ENCODE measurements around the gene MDM1. TPM values are rescaled to one million over a fixed set of nuclear protein-coding genes. Genes with fewer than 3 reads are reported as not detected.

Gene MDM1
- total RNA-seq, 1 experiment from 2014 or later: 14.0 TPM

DNA sequence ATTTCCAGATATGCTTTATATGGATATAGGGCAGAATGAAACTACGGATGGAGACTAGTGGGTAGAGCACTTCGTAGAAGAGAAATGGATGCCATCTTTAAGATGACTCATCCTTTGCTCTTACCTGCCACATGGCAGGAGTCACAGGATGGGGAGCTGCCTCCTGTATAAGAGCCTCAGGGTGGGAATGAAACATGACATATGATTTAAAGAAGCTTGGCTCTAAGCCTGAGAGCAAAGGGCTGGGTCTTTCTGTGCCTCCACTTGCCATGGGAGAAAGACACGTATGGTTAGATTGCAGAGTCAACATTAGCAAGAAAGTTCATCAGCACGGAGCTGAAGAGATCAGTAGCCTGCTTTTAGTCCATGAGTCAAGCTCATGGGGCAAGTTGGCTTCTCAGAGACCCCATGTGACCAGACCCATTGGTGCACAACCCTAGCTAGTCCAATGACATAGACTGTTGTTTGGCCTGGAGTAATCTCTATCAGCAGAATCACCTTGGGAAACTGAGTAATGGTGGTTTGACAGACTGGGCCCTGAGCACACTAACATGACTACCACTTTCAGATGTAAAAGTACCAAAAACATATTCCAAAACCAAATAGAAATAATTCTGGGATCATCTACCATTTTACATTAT, 40.6 kb downstream of the MDM1 start:
- H3K4me2 ChIP-seq: no peak overlapping the region
- 0 out of 2 replicates have a peak, but pooled peaks cover 4% of the 10 kb centered on the region for H3K9me2 ChIP-seq (ENCODE audit: insufficient read depth)
- no peaks in the 10 kb centered on the region for H3K27me3 ChIP-seq (ENCODE audit: insufficient read depth, low read depth)
- no TSS peak for BruUV-seq (replicated peaks)
- no peaks in the 10 kb centered on the region for H4K20me1 ChIP-seq (ENCODE audit: insufficient read depth)
- no peak overlapping the region for H3K4me3 ChIP-seq
- H3K4me1 ChIP-seq (replicated peaks; ENCODE audit: insufficient read depth): peaks cover 11% of the 10 kb centered on the region; the same call in 1 of the 2 replicates
- no peak for TF ChIP-seq EZH2 (IDR thresholded peaks at IDR 0.05; ENCODE audit: low read depth)
- TF ChIP-seq, protein P1, sequence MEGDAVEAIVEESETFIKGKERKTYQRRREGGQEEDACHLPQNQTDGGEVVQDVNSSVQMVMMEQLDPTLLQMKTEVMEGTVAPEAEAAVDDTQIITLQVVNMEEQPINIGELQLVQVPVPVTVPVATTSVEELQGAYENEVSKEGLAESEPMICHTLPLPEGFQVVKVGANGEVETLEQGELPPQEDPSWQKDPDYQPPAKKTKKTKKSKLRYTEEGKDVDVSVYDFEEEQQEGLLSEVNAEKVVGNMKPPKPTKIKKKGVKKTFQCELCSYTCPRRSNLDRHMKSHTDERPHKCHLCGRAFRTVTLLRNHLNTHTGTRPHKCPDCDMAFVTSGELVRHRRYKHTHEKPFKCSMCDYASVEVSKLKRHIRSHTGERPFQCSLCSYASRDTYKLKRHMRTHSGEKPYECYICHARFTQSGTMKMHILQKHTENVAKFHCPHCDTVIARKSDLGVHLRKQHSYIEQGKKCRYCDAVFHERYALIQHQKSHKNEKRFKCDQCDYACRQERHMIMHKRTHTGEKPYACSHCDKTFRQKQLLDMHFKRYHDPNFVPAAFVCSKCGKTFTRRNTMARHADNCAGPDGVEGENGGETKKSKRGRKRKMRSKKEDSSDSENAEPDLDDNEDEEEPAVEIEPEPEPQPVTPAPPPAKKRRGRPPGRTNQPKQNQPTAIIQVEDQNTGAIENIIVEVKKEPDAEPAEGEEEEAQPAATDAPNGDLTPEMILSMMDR (conservative IDR thresholded peaks at IDR 0.05): no peak
- ChIA-PET CTCF (no interaction called here), POLR2A (ENCODE audit: unreplicated experiment) (no interaction called here)
- DNase-seq: no peak
- H3K79me2 ChIP-seq (ENCODE audit: low read depth): no peaks in the 10 kb centered on the region
- no peaks in the 10 kb centered on the region for H3K36me3 ChIP-seq (ENCODE audit: low read depth)
- intact Hi-C loops (cut with micrococcal nuclease; ENCODE audit: unreplicated experiment): no loop called here
- no peak overlapping the region for H3K27ac ChIP-seq
- H3K9me3 ChIP-seq (ENCODE audit: insufficient read depth, low read depth): no peaks in the 10 kb centered on the region
- no peak overlapping the region for H2AFZ ChIP-seq
- no peaks in the 10 kb centered on the region for H3F3A ChIP-seq (ENCODE audit: insufficient read depth, low read depth)

DNA sequence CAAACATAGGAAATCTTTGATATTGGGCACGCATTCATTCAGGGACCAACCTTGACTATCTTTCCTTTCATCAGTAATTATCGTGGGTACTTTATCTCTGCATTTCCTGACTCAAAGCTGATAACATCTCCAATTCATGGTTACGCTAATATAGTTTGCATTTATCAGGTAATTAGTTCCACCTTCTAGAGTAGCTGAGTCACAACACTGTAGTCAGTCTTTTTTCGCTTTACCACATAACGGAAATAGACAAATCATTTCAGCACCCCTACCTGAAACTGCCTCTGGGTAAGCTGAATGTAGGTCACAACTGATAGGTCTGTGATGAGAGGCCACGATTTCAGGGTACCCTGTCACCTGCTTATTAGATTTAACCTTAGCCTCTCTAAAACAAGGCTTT, 42.0 kb downstream of the MDM1 start:
- peak in 1 of 2 experiments; percentile 71 for DNase-seq
- H3F3A ChIP-seq (ENCODE audit: insufficient read depth, low read depth): no peaks in the 10 kb centered on the region
- no TSS peak for BruUV-seq (replicated peaks)
- intact Hi-C loops (cut with micrococcal nuclease; ENCODE audit: unreplicated experiment): no loop called here
- H3K27ac ChIP-seq: no peak overlapping the region
- H3K27me3 ChIP-seq (ENCODE audit: insufficient read depth, low read depth): no peaks in the 10 kb centered on the region
- no peaks in the 10 kb centered on the region for H3K9me3 ChIP-seq (ENCODE audit: insufficient read depth, low read depth)
- no peaks in the 10 kb centered on the region for H4K20me1 ChIP-seq (ENCODE audit: insufficient read depth)
- H3K4me2 ChIP-seq: peak overlapping the region; percentile 14; the same call in 1 of the 2 replicates
- ChIA-PET POLR2A (ENCODE audit: unreplicated experiment) (no interaction called here), CTCF (interaction anchor here (0.5 kb wide), 1 partner anchor 24 kb away, joined by 3 read pairs; no protein-coding TSS in a partner anchor)
- no peaks in the 10 kb centered on the region for H3K79me2 ChIP-seq (ENCODE audit: low read depth)
- TF ChIP-seq, protein P1 (conservative IDR thresholded peaks at IDR 0.05): no peak
- TF ChIP-seq EZH2 (IDR thresholded peaks at IDR 0.05; ENCODE audit: low read depth): no peak
- 0 out of 2 replicates have a peak, but pooled peaks cover 4% of the 10 kb centered on the region for H3K9me2 ChIP-seq (ENCODE audit: insufficient read depth)
- H2AFZ ChIP-seq: no peak overlapping the region
- no peak overlapping the region for H3K4me3 ChIP-seq
- H3K4me1 ChIP-seq (replicated peaks; ENCODE audit: insufficient read depth): peaks cover 11% of the 10 kb centered on the region; the same call in 1 of the 2 replicates
- H3K36me3 ChIP-seq (ENCODE audit: low read depth): no peaks in the 10 kb centered on the region

DNA sequence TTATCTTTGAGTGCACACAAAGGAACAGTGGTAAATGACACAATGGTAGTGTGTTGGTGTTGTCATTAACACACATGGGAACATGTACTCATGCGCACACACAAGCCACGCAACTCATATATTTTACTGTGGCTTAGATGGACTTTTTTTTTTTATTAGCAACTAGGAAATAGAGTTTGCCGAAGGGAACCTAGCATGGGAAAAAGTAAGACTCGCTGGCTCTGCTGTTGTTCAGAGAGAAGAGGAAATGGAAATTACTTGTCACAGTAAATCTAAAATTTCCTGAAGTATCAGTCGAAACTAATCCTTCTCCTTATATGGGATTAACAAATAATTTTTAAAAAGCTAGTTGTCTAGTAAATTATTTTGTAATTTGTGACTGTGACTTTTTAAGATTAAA, 45.1 kb downstream of the MDM1 start:
- Histone ChIP-seq H3K4me3 (no peak overlapping the region), H3F3A (ENCODE audit: insufficient read depth, low read depth) (no peaks in the 10 kb centered on the region), H3K9me3 (ENCODE audit: insufficient read depth, low read depth) (no peaks in the 10 kb centered on the region), H2AFZ (no peak overlapping the region), H3K79me2 (ENCODE audit: low read depth) (no peaks in the 10 kb centered on the region), H3K27ac (no peak overlapping the region), H3K4me1 (replicated peaks; ENCODE audit: insufficient read depth) (peaks cover 11% of the 10 kb centered on the region; the same call in 1 of the 2 replicates), H3K27me3 (ENCODE audit: insufficient read depth, low read depth) (no peaks in the 10 kb centered on the region), H4K20me1 (ENCODE audit: insufficient read depth) (no peaks in the 10 kb centered on the region), H3K9me2 (ENCODE audit: insufficient read depth) (no peaks in the 10 kb centered on the region), H3K4me2 (no peak overlapping the region), H3K36me3 (ENCODE audit: low read depth) (no peaks in the 10 kb centered on the region)
- DNase-seq: no peak
- intact Hi-C loops (cut with micrococcal nuclease; ENCODE audit: unreplicated experiment): no loop called here
- CTCF ChIA-PET: no interaction called here
- BruUV-seq (replicated peaks): no TSS peak
- TF ChIP-seq, protein P1 (conservative IDR thresholded peaks at IDR 0.05): no peak
- TF ChIP-seq EZH2 (IDR thresholded peaks at IDR 0.05; ENCODE audit: low read depth): no peak
- POLR2A ChIA-PET (ENCODE audit: unreplicated experiment): no interaction called here
